Vagina (tissue), 2 donors: ENCODE measurements around the gene LRRC26. TPM values are rescaled to one million over a fixed set of nuclear protein-coding genes. Genes with fewer than 3 reads are reported as not detected.

Experiments
- DNase-seq, 2 donors: peaks; one replicate each; pipeline ENCODE4 v3.0.0-alpha.2; 2017; ENCODE audit errors: extremely low spot score in 2 of 2
- H3K27ac ChIP-seq: fragments of 200-600 bp; sonication (generic); one replicate; pipeline ENCODE4 v1.5.1; 2019
- H3K27me3 ChIP-seq: fragments of 200-600 bp; sonication (generic); one replicate; pipeline ENCODE4 v1.5.1; 2019
- H3K36me3 ChIP-seq, 2 donors: fragments of 200-600 bp; sonication (generic); one replicate each; pipeline ENCODE4 v1.5.1; 2017 to 2019
- H3K4me1 ChIP-seq: fragments of 200-600 bp; sonication (generic); one replicate; pipeline ENCODE4 v1.5.1; 2019
- H3K4me3 ChIP-seq, 2 donors: fragments of 200-600 bp; sonication (generic); 1 replicate in 1 of 2; 2 replicates in 1 of 2; pipeline ENCODE4 v1.5.1; 2016 to 2019
- H3K9me3 ChIP-seq: fragments of 200-600 bp; sonication (generic); one replicate; pipeline ENCODE4 v1.5.1; 2019
- POLR2A ChIP-seq, 2 donors: fragments of 450-650 bp; IDR thresholded peaks; one replicate each; pipeline ENCODE4 v1.6.1; 2017; ENCODE audit warnings: antibody characterized with exemption in 2 of 2, mild to moderate bottlenecking in 2 of 2, moderate library complexity in 2 of 2
- POLR2AphosphoS5 ChIP-seq, 2 donors: sonication (generic); formaldehyde crosslinking; IDR thresholded peaks; one replicate each; pipeline ENCODE4 v1.9.0; 2017; ENCODE audit warnings: antibody characterized with exemption in 2 of 2, mild to moderate bottlenecking in 2 of 2, low read depth in 1 of 2; ENCODE audit not compliant: insufficient read depth in 1 of 2
- intact Hi-C: fragments of 100-400 bp; cut with DNase I; formaldehyde crosslinking; loops from one replicate; pipeline ENCODE4 v1.15.1; 2023
- total RNA-seq: library from RNA; depleted of rRNA; stranded (reverse); fragments of >200 nt; gene quantifications from one replicate; pipeline ENCODE4 v1.2.3, GENCODE V29; 2016
- TF ChIP-seq, protein P1 (sequence below), 3 experiments: fragments of 450-650 bp in 2 of 3; fragments of 200-600 bp in 1 of 3; sonication (generic) in 1 of 3; IDR thresholded peaks; one replicate each; pipeline ENCODE4 v1.5.1; 2017 to 2019; ENCODE audit warnings: antibody characterized with exemption in 3 of 3, mild to moderate bottlenecking in 2 of 3, moderate library complexity in 2 of 3

Gene LRRC26
- total RNA-seq, 1 donor from 2014 or later: not detected

DNA sequence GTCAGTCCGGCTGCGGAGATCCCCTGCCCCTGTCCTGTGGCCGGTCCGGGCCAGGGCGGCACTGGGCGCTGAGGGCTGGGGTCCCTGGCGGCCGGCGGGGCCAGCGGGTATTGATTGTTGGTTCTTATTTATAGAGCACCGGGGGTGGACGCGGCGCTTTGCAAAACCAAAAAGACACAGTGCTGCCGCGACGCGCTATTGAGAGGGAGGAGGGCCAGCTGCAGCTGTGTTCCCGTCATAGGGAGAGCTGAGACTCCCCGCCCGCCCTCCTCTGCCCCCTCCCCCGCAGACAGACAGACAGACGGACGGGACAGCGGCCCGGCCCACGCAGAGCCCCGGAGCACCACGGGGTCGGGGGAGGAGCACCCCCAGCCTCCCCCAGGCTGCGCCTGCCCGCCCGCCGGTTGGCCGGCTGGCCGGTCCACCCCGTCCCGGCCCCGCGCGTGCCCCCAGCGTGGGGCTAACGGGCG, 2.5 kb downstream of the LRRC26 start:
- H3K4me3 ChIP-seq: no peak overlapping the region
- intact Hi-C loops: loop anchor here (10.0 kb wide), 1 partner anchor 247 kb away; no protein-coding TSS in a partner anchor
- DNase-seq: no peak
- H3K27ac ChIP-seq: no peak overlapping the region
- TF ChIP-seq POLR2AphosphoS5 (IDR thresholded peaks at IDR 0.05; ENCODE audit: insufficient read depth in 1 of 2, low read depth in 1 of 2) (no peak), POLR2A (IDR thresholded peaks at IDR 0.05) (no peak)
- TF ChIP-seq, protein P1, sequence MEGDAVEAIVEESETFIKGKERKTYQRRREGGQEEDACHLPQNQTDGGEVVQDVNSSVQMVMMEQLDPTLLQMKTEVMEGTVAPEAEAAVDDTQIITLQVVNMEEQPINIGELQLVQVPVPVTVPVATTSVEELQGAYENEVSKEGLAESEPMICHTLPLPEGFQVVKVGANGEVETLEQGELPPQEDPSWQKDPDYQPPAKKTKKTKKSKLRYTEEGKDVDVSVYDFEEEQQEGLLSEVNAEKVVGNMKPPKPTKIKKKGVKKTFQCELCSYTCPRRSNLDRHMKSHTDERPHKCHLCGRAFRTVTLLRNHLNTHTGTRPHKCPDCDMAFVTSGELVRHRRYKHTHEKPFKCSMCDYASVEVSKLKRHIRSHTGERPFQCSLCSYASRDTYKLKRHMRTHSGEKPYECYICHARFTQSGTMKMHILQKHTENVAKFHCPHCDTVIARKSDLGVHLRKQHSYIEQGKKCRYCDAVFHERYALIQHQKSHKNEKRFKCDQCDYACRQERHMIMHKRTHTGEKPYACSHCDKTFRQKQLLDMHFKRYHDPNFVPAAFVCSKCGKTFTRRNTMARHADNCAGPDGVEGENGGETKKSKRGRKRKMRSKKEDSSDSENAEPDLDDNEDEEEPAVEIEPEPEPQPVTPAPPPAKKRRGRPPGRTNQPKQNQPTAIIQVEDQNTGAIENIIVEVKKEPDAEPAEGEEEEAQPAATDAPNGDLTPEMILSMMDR (IDR thresholded peaks at IDR 0.05): no peak
- peaks cover 42% of the 10 kb centered on the region for H3K27me3 ChIP-seq
- peaks cover 39% of the 10 kb centered on the region for H3K4me1 ChIP-seq
- no peaks in the 10 kb centered on the region for H3K9me3 ChIP-seq
- no peaks in the 10 kb centered on the region for H3K36me3 ChIP-seq

DNA sequence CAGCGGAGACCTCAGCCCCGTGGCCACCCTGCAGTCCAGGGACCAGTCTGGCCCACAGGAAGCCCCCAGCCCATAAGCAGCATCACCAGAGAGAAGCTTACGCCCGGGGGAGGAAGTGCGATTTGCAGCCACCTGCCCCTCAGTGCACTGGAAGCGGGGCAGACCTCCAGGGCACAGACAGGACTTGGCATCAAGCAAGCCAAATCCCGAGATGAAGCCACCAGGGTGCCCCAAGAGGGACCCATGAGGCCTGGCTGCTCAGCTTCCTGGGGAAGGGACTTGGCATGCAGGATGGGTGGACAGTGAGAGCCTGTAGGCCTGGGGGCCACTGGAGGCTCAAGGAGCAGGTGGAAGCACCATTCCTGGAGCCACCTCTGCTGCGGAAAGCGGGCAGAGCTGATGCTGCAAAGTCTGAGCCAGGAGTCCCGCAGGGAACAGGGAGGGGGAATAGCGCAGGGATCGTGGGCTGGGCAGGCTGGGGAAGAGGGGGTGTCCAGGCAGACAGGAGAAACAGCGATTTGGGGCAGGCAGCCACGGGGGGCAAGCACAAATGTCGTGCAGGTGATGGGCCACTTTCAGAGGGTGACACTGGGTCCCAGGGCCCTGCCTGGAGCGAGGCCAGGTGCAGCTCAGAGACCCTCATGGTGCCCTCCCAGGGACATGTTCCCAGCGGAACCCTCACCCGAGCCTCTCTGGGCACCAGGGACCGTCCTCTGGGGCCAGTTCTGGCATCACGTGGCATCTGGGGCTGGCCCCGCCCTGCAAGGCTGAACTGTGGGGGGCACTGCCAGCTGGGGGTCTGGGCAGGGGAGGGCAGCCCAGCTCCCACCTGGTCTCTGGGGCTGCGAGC, 3.2 kb downstream of the LRRC26 start:
- no peak overlapping the region for H3K27ac ChIP-seq
- intact Hi-C loops: loop anchor here (10.0 kb wide), 1 partner anchor 248 kb away; no protein-coding TSS in a partner anchor
- H3K36me3 ChIP-seq: no peaks in the 10 kb centered on the region
- H3K4me1 ChIP-seq: peaks cover 46% of the 10 kb centered on the region
- H3K4me3 ChIP-seq: no peak overlapping the region
- DNase-seq: no peak
- H3K27me3 ChIP-seq: peaks cover 45% of the 10 kb centered on the region
- TF ChIP-seq, protein P1 (IDR thresholded peaks at IDR 0.05): no peak
- TF ChIP-seq POLR2A (IDR thresholded peaks at IDR 0.05): no peak
- no peak for TF ChIP-seq POLR2AphosphoS5 (IDR thresholded peaks at IDR 0.05; ENCODE audit: insufficient read depth in 1 of 2, low read depth in 1 of 2)
- H3K9me3 ChIP-seq: no peaks in the 10 kb centered on the region

DNA sequence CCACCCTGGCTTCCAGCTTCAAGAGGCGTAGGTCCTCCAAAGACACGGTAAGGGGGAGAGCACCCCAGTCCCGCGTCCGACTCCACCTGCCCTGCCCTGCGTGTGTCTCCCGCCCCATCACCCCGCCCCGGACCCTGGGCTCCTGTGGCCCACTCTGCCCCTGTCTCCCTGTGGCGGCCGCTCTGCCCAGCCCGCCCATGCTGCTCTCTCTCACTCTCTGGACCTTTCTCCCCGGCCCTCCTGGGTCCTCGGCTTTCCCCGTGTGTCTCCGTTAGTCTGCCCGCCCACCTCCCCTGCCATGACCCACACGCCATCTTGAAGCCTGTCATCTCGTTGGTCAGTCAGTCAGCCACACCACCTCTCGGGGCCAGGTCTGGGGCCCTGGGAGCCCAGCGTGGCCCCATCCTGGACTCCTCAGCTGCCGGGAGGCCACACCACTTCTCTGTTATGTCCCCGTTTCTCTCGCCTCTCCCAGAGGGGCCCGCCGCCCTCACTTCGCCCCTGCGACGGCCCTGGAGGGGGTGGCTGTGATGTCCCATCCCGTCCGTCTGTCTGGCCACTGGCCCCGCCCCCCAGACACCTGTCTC, 4.5 kb downstream of the LRRC26 start:
- TF ChIP-seq, protein P1 (IDR thresholded peaks at IDR 0.05): no peak
- TF ChIP-seq POLR2AphosphoS5 (IDR thresholded peaks at IDR 0.05; ENCODE audit: insufficient read depth in 1 of 2, low read depth in 1 of 2) (no peak), POLR2A (IDR thresholded peaks at IDR 0.05) (no peak)
- H3K27me3 ChIP-seq: peaks cover 49% of the 10 kb centered on the region
- H3K27ac ChIP-seq: no peak overlapping the region
- no peak for DNase-seq
- H3K4me1 ChIP-seq: peaks cover 51% of the 10 kb centered on the region
- no peaks in the 10 kb centered on the region for H3K36me3 ChIP-seq
- H3K4me3 ChIP-seq: no peak overlapping the region
- no peaks in the 10 kb centered on the region for H3K9me3 ChIP-seq
- intact Hi-C loops: loop anchor here (10.0 kb wide), 1 partner anchor 249 kb away; no protein-coding TSS in a partner anchor

DNA sequence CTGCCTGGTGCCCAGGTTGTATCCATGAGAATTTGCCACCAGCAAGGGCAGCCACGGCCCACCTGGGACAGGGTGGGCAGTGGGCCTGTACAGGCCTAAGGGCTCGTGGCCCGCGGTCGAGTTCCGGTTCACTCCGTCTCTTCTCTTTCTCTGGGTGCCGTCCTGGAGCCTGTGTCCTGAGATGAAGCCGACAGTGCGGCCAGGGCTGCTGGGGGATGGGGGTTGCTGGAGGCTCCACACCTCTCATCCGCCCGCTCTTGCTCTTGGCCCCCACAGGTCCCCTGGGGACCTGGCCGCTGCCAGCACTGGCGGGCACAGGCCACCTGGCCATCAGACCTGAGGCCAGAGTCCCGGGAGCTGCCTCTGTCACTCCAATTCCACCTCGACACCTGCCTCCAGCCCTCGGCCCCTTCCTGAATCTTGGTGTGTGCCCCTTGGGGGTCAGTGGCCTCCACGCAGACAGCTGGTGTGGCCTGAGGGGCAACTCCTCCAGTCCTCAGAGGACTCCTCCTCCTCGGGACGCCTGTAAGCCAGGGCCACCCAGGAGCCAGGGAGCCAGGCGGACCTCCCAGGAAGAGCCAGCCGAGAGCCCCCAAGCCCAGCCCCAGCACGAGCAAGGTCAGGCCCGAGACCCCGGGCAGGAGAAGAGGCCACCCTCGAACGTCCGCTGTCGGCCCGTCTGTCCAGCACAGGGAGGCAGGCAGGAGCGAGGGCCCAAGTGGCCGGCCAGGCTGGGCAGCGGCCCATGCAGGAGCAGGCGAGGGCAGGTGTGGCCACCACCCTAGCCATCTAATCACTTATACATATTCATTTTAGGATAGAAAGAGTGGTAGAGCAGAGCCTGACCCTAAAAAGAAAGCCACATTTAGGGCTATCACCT, 5.2 kb downstream of the LRRC26 start:
- no peak for DNase-seq
- Histone ChIP-seq H3K36me3 (no peaks in the 10 kb centered on the region), H3K27me3 (peaks cover 44% of the 10 kb centered on the region), H3K4me3 (no peak overlapping the region), H3K27ac (no peak overlapping the region), H3K4me1 (peaks cover 51% of the 10 kb centered on the region), H3K9me3 (no peaks in the 10 kb centered on the region)
- intact Hi-C loops: loop anchor here (10.0 kb wide), 1 partner anchor 250 kb away; no protein-coding TSS in a partner anchor
- no peak for TF ChIP-seq POLR2AphosphoS5 (IDR thresholded peaks at IDR 0.05; ENCODE audit: insufficient read depth in 1 of 2, low read depth in 1 of 2)
- TF ChIP-seq, protein P1 (IDR thresholded peaks at IDR 0.05): no peak
- TF ChIP-seq POLR2A (IDR thresholded peaks at IDR 0.05): no peak
